Colonic mucosa (tissue), 4 donors: ENCODE data around the gene SNAP47. TPM values are rescaled to one million over a fixed set of nuclear protein-coding genes. Genes with fewer than 3 reads are reported as not detected.
A peak's percentile ranks its signal among the peaks of the same experiment; 100 is the strongest.

Experiments
- DNase-seq: peaks from one replicate; pipeline ENCODE4 v3.0.0-alpha.2; 2020
- H3K27ac ChIP-seq: fragments of 200-600 bp; one replicate; pipeline ENCODE4 v1.8.0; 2021
- H3K27me3 ChIP-seq: fragments of 200-600 bp; one replicate; pipeline ENCODE4 v1.8.0; 2021
- H3K36me3 ChIP-seq: fragments of 200-600 bp; one replicate; pipeline ENCODE4 v1.8.0; 2021
- H3K4me1 ChIP-seq: fragments of 200-600 bp; one replicate; pipeline ENCODE4 v1.8.0; 2021; ENCODE audit warnings: mild to moderate bottlenecking
- H3K4me3 ChIP-seq: fragments of 200-600 bp; one replicate; pipeline ENCODE4 v1.8.0; 2021
- H3K9ac ChIP-seq, 2 donors: one replicate each; pipeline ENCODE4 v1.7.0; 2013; ENCODE audit warnings: control low read depth in 2 of 2, low read depth in 2 of 2, low read length in 2 of 2
- H3K9me3 ChIP-seq: fragments of 200-600 bp; one replicate; pipeline ENCODE4 v1.8.0; 2021
- CTCF ChIP-seq: fragments of 200-600 bp; IDR thresholded peaks from one replicate; pipeline ENCODE4 v1.8.0; 2022; ENCODE audit warnings: antibody characterized with exemption, mild to moderate bottlenecking
- intact Hi-C: fragments of 100-400 bp; cut with DNase I; formaldehyde crosslinking; loops from one replicate; pipeline ENCODE4 v1.14.1; 2022
- total RNA-seq, 2 donors: library from RNA; stranded (reverse); fragmentation: NEBNext Ultra II Directional in 1 of 2; extraction: Animal tissue kit (Norgen Biotek cat#: 25700) in 1 of 2; gene quantifications; one replicate each; pipeline ENCODE4 v1.2.1, GENCODE V29; 2021
- donor health status: healthy.
- donor health status: DM: no; HTN: no; CAD: no.
- donor health status: DM: no; HTN: no; CAD: no.

Gene SNAP47
- total RNA-seq, 2 donors from 2014 or later: 19.0 to 28.0 TPM

DNA sequence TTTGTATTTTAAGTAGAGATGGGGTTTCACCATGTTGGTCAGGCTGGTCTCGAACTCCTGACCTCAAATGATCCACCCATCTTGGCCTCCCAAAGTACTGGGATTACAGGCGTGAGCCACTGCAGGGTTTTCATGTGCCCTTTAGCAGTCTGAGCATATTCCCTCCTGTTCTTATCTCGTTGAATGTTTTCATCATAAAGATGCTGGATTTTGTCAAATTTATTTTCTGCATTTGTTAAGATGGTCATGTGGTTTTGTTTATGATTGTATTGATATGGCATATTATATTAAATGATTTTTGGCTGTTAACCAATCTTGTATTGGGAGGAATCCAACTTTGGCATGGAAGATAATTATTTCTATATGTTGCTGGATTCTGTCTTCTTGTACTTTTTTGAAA is 8.9 kb upstream of the SNAP47 start:
- Histone ChIP-seq H3K9me3 (no peaks in the 10 kb centered on the region), H3K9ac (no peak overlapping the region), H3K27ac (no peak overlapping the region), H3K4me3 (no peak overlapping the region), H3K4me1 (peaks cover 8% of the 10 kb centered on the region), H3K27me3 (no peaks in the 10 kb centered on the region), H3K36me3 (peaks cover 1% of the 10 kb centered on the region)
- DNase-seq: no peak
- intact Hi-C loops: no loop called here
- no peak for TF ChIP-seq CTCF

DNA sequence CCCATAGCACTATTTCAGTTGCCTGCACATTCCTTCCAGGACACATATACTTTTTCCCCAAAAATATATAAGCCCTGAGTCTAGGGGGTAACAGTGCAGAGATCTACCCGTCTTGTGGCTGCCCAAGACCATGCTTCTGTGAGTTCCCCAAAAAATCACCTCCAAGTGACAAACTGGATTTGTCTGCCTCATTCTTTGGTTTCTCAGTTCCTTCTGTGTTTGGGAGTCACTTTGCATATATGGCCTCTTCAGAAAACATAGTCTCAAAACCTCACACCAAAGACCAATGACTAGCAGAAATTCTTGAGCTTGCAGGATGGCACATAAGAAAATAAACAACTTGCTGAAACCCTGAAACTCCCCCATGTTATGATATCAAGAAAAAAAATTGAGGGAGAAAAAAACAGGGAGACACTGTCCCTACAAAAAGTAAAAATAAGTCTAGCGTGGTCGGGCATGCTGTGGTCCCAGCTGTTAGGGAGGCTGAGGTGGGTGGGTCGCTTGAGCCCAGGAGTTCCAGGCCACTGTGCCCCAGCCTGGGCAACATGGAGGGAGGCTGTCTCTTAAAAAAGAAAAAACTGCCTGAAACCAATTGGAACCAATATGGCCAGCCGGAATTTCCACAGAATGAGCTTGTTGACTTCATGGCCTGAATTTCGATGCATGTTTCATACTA is 8.2 kb upstream of the SNAP47 start:
- H3K4me3 ChIP-seq: no peak overlapping the region
- DNase-seq: no peak
- peaks cover 9% of the 10 kb centered on the region for H3K36me3 ChIP-seq
- no peak overlapping the region for H3K27ac ChIP-seq
- no peaks in the 10 kb centered on the region for H3K27me3 ChIP-seq
- TF ChIP-seq CTCF: no peak
- H3K9ac ChIP-seq: no peak overlapping the region
- intact Hi-C loops: no loop called here
- peaks cover 8% of the 10 kb centered on the region for H3K4me1 ChIP-seq
- no peaks in the 10 kb centered on the region for H3K9me3 ChIP-seq

GRCh38 chr1:227728059-227728891 is 7.0 kb upstream of the SNAP47 start:
- intact Hi-C loops: no loop called here
- peak; percentile 88 for DNase-seq
- peak overlapping the region; percentile 50 for H3K4me3 ChIP-seq
- H3K9me3 ChIP-seq: no peaks in the 10 kb centered on the region
- H3K27ac ChIP-seq: peak overlapping the region; percentile 33
- no peak for TF ChIP-seq CTCF
- H3K27me3 ChIP-seq: no peaks in the 10 kb centered on the region
- H3K9ac ChIP-seq: peak overlapping the region; percentile 57 to 71
- peaks cover 13% of the 10 kb centered on the region for H3K36me3 ChIP-seq
- H3K4me1 ChIP-seq: peaks cover 8% of the 10 kb centered on the region

DNA sequence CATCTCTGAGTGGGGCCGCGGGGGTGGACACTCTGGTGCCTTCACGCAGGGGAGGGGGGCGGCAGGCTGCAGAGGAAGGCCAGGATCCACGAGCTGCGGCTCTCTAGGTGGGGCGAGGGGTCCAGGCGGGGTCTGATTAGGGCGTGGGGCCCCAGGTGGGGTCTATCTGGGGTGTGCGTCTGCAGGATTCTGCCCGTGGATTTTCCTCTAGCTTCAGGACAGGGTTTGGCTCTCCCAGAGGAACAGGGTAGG is 6.4 kb upstream of the SNAP47 start:
- no peak overlapping the region for H3K27ac ChIP-seq
- no peak for DNase-seq
- no peaks in the 10 kb centered on the region for H3K9me3 ChIP-seq
- intact Hi-C loops: no loop called here
- TF ChIP-seq CTCF: no peak
- H3K9ac ChIP-seq: peak overlapping the region; percentile 57 to 71
- no peaks in the 10 kb centered on the region for H3K27me3 ChIP-seq
- H3K4me1 ChIP-seq: peaks cover 12% of the 10 kb centered on the region
- peaks cover 13% of the 10 kb centered on the region for H3K36me3 ChIP-seq
- peak overlapping the region; percentile 50 for H3K4me3 ChIP-seq

DNA sequence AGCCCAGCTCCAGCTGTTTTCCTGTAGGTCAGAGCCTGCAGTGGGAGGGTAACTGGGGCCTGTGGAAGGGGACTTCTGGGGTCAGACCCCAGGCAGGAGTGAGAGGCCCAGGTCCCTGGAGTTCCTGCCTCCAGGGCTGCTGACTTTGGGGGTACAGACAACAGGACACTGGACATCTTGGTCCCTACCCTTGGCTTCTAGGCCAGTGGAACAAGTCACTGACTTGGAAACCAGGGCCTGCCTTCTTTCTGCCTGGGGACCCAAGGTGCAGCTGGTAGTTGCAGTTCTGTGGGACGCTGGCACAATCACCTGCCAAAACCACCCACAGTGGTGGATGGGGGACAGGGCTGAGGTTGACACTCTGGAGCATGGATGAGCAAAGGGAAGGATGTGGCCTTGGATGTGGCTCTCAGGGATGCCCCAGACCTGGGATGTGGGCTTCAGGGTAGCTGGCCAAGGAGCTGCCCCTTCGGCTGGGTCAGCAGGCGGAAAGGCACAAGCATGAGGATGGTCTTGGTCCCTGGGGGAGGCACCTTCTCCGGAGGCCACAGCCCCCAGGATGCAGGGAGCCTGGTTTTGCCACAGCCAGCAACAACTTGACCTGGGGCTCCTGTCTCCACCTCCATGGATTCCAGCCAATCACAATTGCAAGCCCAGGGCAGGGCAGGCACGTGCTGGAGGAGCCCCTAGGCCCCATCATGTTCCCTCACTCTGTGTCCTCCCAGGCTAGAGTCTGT is 5.9 kb upstream of the SNAP47 start:
- DNase-seq: no peak
- TF ChIP-seq CTCF: no peak
- Histone ChIP-seq H3K27ac (no peak overlapping the region), H3K4me3 (peak overlapping the region; percentile 50), H3K9me3 (no peaks in the 10 kb centered on the region), H3K4me1 (peaks cover 14% of the 10 kb centered on the region), H3K27me3 (no peaks in the 10 kb centered on the region), H3K36me3 (peaks cover 13% of the 10 kb centered on the region), H3K9ac (peak overlapping the region; percentile 39 to 71)
- intact Hi-C loops: no loop called here
